Suprapubic skin (tissue), 4 donors: ENCODE data around the gene POC1B.

Experiments
- CTCF ChIP-seq, 2 donors: fragments of 200-600 bp in 1 of 2; fragments of 450-650 bp in 1 of 2; sonication (generic) in 1 of 2; IDR thresholded peaks; one replicate each; pipeline ENCODE4 v1.5.1; 2016 to 2019; ENCODE audit warnings: antibody characterized with exemption in 2 of 2, mild to moderate bottlenecking in 1 of 2, moderate library complexity in 1 of 2
- EP300 ChIP-seq: sonication (generic); formaldehyde crosslinking; IDR thresholded peaks from one replicate; pipeline ENCODE4 v1.6.1; 2017; ENCODE audit warnings: antibody characterized with exemption
- POLR2A ChIP-seq, 2 donors: fragments of 450-650 bp; IDR thresholded peaks; one replicate each; pipeline ENCODE4 v1.6.1; 2017; ENCODE audit warnings: antibody characterized with exemption in 2 of 2, mild to moderate bottlenecking in 2 of 2, moderate library complexity in 2 of 2
- POLR2AphosphoS5 ChIP-seq, 3 donors: sonication (generic); formaldehyde crosslinking; IDR thresholded peaks; one replicate each; pipeline ENCODE4 v1.6.1; 2017; ENCODE audit warnings: antibody characterized with exemption in 3 of 3

GRCh38 chr12:89456565-89456964 is 69.3 kb downstream of the POC1B start:
- TF ChIP-seq CTCF (IDR thresholded peaks at IDR 0.05) = no peak
- TF ChIP-seq POLR2A (IDR thresholded peaks at IDR 0.05) = no peak
- no peak for TF ChIP-seq POLR2AphosphoS5 (IDR thresholded peaks at IDR 0.05)
- no peak for TF ChIP-seq EP300
